ENCODE data around the gene MTOR.
"Not testable (repeated sequence)": the region's sequence is repeated elsewhere in the genome, so short reads cannot be mapped to it uniquely, and the experiment has no call there.

The MTOR gene

DNA sequence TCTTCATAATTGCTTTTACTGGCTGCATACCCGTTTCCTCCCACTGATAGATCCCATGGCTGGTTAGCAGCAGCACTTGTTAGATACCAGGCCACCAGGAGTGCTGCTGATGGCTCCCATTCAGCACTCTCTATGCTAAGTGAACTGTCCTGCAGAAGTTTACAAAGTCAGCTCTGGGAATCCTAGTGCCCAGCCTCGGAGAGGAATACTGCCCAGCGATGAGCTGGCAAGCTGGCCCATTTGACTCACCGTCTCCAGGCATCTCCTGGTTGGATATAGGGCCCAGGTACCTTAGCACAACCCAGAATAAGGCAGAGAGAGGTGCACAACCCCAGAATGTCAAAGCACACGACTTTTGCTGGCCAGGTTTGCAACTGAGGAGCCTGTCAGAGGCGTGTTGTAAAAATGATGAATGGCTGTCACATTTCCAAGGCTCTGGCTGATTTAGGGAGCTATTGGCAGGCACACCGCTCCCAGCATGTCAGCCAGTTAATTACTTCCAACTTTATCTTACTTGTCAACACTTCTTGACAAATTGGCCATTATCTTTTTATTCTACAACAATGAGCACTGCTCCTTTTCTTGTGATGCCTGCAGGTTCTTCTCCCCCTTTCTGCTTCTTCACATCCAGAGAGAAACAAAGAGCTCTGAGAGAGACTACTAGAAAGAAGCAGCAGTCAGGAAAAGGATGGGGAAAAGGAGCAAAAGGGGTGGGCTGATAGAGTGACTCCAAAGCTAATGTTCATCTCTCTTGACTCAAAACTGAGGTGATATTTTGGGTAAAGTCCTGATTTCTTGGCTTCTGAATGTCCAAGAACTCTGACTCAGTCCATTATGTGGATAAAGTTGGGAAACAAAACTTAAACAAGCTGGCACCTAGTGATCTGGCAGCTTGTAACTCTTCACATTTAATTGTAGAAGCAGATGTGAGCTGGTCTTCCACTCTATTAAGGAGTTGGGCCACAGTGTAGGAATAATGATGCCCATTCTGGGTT lies 84.0 kb downstream of the MTOR start:
- FAIRE-seq: no peak

DNA sequence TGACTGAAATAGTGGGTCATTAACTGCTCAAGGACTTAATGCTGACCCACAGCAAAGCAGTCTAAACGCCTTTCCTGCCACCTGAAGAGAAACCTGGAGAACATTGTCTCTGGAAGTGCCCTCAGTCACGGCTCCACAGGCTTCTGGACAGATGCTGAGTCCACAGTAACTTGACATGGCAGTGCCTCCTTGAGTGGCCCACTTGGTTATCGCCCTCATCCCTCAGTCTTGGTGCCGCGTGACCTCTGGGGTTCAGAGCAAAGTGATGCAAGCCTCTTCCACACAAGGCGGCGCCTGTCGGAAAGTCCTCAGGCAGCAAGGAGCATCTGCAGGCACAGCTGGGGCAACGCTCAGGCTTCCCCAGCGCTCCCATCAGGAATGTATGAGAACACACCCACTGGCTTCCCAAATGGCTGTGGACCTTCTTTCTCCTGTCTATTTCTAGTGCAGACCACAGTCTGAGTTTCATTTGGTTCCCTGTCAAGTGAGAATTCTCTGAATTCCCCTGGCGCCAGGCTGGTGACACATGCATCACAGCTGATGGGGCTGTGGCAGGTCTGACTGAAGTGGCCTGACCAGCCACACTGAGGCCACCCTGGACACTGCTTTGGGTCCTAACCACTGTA lies 86.2 kb downstream of the MTOR start:
- FAIRE-seq: no peak

DNA sequence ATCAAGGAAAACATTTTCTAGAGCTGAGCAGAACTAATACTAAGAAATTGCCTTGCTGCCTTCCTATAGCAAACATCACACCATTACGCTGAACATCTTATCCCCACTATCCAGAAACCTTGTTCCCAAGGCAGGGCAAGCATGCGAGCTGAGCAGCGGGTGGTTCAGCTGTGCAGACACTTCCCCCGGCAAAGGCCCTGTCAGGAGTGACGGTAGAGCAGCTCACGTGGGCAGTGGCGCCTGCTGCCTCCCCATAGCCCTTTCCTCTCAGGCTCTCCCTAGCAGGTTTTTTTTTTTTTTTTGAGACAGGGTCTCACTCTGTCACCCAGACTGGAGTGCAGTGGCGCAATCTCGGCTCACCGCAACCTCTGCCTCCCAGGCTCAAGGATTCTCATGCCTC lies 86.9 kb downstream of the MTOR start:
- no peak for FAIRE-seq

DNA sequence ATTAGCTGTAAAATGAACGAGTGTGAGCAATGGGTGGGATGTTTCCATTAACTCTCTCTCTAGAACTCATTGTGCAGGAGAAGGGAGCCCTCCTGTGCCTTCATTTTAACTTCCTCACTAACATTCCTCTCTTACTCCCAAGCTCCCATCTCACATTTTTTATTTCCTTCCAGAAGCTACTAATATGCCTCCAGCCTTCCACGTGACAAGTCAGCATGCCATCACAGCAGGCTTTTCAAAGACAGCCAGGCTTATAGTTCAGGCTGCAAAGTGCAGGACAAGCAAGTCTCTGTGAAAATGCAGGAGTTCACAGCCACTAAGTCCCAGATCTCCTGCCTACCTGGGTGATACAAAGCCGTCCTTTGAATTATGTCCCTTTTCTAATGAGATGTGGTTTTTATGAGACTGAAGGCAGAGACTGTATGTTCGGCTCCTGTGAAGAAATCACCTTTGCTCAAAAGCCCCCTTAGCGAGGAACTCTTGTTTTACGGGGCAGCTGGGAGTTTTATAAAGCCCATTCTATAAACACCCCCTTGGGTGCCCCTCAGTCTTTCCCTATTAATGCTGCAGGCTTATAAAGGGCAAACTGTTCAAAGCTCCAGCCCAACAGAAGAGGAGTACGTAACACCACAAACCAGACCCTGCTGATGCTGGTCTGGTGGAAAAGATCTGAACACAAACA lies 87.9 kb downstream of the MTOR start:
- FAIRE-seq: no peak

DNA sequence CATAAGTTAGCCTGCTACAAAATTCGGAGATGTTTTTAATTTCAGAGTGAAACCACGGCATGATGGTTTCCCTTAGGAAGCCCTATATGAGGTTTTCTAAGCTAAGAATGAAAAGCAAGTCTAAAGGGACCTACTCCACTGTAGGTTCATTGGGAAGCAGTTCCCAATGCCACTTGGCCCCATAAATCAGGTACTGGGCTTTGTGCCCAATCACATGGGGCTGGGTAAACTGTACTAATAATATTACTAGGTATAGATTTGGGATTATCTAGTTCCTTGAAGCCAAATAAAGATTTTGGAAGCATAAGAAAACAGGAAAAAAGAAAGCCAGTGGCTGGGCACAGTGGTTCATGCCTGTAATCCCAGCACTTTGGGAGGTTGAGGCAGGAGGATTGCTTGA lies 92.2 kb downstream of the MTOR start:
- no peak for FAIRE-seq

DNA sequence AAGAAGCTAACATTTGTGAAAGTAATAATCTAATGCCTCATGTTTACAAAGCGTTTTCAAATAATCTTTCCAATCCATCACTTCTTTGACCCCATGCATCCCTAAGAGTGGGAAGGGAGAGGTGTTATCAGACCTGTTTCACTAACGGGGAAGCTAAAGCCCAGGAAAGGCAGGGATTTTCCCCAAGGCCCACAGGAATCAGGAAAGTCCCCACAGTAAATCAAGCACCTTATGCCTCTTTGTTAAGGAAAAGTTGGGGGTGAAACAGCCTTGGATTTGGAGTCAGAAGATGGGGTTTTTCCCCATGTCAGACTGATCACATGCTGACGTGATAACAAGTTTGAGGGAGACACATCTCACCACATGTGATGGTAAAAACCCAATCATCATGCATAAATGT lies 93.1 kb downstream of the MTOR start:
- FAIRE-seq: no peak

DNA sequence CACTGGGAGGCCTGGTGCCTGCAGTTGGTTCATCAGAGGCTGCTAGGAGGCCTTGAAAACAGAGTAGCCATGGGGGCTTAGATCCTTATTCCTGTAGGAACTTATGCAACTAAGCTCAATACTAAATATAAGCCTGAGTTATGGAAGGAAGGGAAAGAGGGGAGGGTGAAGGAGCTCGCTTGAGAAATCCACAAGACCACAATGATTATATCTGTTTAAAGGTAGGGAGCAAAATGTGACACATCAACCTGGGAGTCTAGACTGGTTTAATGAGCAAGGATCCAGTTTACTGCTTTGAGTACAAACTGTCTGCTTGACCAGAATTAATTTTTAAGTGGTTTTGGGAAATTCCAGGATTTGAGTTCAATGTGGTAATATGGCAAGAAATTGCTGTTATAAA lies 93.6 kb downstream of the MTOR start:
- no peak for FAIRE-seq

DNA sequence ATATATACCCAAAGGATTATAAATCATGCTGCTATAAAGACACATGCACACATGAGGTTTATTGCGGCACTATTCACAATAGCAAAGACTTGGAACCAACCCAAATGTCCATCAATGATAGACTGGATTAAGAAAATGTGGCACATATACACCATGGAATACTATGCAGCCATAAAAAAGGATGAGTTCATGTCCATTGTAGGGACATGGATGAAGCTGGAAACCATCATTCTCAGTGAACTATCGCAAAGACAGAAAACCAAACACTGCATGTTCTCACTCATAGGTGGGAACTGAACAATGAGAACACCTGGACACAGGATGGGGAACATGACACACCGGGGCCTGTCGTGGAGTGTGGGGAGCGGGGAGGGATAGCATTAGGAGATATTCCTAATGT lies 95.6 kb downstream of the MTOR start:
- FAIRE-seq: not testable (repeated sequence)

DNA sequence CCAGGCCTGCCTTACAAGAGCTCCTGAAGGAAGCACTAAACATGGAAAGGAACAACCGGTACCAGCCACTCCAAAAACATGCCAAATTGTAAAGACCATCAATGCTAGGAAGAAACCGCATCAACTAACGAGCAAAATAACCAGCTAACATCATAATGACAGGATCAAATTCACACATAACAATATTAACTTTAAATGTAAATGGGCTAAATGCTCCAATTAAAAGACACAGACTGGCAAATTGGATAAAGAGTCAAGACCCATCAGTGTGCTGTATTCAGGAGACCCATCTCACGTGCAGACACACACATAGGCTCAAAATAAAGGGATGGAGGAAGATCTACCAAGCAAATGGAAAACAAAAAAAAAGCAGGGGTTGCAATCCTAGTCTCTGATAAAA lies 99.6 kb downstream of the MTOR start:
- FAIRE-seq: not testable (repeated sequence)

DNA sequence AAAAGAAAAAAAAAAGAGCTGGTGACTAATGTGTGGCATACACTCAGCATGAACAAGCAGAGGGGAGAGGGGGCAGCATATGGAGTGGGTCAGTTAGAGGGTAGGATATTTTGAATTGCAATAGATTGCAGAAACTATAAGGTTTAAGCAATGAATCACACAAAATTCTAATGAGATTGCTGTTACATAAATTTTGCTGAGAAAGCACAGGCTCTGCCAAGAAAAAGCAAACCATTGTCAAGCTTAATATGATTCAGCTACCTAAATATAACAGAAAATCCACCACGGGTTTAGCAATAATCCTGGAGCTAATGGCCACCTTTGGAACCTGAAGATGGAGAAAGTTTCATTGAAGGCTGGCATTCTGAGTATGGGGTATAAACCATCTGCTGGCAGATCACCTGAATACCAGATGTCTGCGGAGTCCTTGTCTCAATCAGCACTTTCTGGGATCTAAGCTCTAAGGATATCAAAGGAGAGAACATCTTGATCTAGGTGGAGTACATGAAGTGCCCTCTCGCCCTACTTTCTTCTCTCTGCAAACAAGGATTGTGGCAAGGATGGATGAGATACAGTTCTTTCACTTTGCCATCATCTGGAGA lies 103.5 kb downstream of the MTOR start:
- no peak for FAIRE-seq

DNA sequence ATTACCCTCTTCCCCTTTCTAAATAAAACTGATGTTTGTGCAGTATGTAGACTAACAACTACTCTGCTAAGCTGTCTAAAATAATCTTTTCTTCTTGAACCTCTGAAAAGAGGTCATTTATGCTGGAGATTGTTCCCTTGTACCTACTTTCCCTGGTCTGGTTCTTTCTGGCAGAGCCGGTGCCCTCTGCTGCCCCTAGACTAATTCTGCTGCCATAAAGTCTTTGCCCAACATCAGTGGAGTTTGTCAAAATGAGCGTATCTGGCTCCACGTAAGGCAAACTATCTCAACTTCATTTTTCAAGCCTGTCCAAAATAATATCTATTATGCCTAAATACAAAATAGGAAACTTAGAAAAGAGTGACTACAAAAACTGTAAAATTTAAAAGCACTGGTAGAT lies 104.1 kb downstream of the MTOR start:
- FAIRE-seq: no peak

DNA sequence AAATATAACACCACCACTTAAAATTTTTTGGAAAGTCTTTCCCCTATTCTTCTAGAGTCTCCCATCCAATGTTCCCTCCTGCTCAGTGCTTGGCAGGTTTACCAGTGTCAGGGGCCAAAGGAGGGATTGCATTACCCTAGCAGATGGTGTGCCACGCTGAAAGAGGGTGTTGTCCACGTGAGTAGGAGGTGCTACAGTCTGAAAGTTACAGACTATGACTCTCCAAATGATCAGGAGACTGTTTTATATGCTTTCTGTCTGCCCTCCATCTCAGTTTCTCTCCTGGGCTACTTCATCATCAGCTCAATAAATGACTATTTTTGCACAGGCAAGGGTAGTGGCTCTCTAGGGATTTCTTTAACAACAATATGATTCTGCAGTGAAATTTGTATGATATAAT lies 104.5 kb downstream of the MTOR start:
- no peak for FAIRE-seq

DNA sequence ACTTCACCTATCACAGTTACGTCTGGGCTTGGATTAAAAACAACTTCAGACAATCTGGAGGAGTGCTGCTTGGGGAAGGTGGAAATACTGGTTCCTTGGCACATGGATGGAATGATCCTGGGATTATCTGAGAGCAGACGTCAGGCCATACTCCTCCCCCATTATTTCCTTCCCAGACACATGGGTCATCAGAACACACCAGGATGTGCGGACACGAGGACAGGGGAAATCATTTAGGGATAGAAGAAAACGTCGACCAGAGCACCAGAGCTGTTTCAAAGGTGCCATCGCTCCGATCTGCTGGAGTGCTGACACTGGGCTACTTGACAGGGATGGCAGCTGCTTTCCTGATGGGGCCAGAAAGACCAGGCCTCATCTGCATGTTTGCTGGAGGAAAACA lies 105.0 kb downstream of the MTOR start:
- FAIRE-seq: no peak

DNA sequence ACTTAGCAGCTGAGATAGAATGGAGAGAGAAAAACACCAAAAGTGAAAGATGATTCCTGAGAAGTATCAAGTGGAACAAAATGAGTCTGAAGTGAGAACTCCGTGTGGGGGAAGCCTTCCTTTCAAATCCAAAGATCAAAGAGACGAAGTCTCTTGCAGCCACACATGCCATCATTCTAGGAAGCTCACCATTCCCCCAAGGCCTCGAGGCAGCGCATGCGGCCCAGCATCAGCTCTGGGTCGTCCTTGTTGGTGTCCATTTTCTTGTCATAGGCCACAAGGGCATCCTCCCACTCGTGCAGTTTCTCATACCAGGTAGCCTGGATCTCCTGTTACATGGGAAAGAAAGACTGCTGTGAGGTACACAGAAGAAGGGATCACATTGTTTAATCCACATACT lies 105.4 kb downstream of the MTOR start:
- FAIRE-seq: no peak

DNA sequence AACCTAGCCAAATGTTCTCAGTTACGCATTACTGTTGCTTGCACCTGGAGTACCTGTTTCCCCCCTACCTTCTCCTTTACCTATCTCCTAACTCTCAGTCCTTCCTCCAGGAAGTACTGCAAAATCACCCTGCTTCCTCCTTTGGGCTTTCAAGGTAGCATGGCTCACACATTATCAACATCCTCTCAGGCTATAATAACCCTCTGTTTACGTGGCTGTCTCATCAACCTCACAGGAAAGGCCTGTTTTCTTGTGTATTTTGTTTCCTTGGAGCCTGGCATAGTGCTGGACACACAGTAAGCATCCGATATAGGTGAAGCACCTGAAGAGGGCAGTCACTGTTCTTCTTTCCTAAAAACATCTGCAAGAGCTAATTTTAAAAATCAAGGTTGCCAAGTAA lies 105.9 kb downstream of the MTOR start:
- FAIRE-seq: no peak

DNA sequence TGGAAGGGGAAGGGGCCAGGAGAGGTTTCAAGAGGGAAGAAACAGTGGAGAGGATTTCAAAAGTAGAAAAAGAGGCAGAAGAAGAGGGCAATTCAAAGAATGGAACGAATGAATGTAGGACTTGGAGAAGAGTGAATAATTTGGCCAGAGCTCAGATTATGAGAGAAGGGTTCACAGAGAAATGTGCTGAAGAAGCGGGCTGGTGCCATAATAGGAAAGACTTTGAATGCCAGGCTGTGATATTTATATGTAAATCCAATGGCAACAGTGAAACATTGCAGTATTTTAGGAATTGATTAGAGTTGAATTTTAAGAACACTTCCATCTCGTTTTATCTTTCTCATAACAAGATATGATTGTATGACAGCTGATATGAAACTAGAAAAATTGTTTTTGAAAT lies 109.2 kb downstream of the MTOR start:
- FAIRE-seq: no peak

DNA sequence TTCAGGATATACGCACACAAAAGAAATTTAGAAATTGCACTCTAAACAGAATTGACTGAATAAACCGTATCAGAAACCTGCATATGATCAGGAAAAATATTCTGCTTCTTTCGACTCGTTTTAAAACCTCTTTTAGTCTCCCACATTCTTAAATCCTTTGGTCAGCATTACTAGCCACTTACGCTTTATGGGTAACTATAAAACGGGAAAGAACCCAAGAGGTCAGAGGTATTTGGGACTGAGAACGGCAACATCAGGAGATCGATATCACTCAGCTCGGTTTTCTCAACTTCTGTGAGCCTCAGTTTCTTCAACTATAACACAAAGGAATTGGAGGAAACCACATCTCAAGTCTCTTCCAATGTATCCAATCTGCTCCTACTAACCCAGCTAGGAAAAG lies 109.6 kb downstream of the MTOR start:
- FAIRE-seq: no peak

DNA sequence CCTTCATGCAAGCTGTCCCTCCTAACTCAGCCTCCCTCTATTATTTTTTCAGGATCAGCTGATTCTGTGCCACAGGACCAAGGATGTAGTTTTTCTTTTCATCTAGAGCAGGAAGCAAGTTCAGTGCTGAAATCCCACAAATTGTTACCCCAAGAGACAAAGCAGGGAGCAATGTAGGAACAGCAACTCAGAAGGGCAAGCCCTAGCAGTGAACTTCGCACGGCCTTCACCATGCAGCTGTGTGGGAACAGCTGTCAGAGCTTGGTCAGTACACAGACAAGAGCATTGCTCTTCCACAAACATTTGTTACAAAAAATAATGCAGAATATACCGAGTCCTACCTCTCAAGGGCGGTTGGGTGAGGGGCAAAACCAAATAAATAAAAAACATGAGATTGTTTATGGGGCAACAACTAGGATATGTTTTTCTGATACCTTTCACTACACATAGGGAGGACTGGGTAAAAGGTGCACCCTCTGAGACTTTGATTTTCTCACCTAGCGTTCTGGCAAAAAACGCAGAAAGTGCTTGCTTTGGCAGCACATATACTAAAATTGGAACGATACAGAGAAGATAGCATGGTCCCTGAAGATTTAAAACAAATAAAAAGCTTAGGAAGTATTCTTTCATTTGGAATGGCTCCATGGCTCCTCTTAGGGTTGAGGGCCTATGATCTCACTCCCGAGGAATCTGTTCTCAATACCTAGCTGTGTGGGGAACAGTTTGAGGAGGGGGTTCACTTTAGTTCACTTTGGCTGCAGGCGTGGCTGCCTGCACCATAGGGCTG lies 110.3 kb downstream of the MTOR start:
- FAIRE-seq: no peak

DNA sequence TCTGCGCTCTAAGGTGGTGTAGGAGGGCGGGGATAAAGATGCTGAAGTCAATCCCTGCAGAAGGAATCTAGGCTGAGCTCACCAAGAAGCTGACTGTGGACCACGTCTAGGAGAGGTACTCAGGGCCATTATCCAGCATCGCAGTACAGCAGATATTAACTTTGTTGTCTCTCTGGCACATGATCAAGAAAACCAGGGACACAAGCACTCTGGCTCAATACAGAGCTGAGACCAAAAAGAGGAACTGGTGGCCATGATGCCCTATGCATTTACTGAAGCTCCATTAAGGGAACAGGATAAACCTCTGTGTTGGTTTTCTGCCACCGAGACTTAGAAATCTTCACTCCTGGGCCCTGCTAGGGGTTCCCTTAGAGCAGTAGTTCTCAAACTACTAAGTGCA lies 111.2 kb downstream of the MTOR start:
- FAIRE-seq: no peak

DNA sequence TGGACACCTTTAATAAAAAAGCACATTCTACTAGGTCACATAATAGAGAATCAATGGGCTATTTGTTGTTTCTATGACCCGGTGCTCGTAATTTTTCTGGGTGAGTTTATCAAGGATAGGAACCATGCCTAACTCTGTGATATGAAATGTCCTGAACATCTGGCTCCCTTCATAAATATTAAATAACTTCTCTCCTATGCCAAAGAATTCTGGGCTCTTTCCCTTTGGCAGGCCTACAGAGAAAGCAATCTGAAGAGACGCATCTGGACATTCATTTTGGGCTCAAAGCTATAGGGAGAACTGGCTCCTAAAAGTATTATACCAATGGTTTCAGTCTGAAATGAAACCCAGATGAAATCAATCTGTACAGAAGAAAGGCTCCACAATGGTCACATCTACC lies 112.0 kb downstream of the MTOR start:
- FAIRE-seq: no peak

DNA sequence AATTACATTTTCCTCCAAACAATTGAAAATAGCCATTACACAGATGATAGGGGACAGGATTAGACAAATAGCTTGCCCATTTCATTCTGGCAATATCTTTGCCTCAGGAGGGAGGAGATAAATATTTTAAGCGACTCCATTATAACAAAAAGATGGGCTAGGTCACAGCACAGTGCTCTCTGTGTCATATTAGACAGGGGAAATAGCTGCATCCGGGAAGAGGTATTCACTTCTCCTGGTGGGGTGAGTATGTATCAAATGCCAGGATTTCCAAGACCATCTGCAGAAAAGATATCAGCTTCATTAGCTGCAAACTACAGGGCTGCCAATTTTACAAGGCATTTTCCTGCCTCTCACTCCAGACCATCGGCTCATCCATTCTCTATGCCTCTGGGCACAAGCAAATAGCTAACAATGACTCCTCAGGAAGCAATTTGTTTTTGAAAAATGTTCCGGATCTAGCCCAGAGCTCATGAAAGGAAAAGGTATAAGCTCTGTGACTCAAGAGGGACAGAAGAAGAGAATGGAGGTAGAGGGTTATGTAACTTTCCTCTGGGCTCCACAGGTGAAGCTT lies 115.1 kb downstream of the MTOR start:
- no peak for FAIRE-seq

DNA sequence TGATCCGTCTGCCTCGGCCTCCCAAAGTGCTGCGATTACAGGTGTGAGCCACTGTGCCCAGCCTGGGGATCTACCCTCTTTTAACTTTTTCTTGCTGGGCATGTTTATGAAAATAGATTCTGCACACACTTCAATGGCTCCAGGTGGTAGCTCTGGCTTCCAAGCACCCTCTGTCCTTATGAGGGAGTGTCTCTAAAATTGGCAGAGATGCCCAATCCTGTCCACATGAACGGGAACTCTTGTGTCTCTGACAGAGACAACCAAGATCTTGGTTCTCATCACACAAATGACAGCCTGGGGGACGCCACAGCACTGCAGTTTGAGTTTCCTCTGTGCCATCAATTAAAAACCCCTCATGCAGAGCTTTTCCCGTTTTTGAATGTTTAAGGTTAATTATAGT lies 116.6 kb downstream of the MTOR start:
- no peak for FAIRE-seq

All from colon (tissue), 2 donors.